Neural cell (in vitro differentiated cells): ENCODE measurements around the gene VPS26C. TPM values are rescaled to one million over a fixed set of nuclear protein-coding genes. Genes with fewer than 3 reads are reported as not detected.

Experiments
- H2AFZ ChIP-seq: fragments of 200-600, 300-800 bp; sonication (generic), shearing (Covaris generic); 2 replicates; pipeline ENCODE4 v1.6.0; 2014; ENCODE audit warnings: low read depth, mild to moderate bottlenecking, antibody characterized with exemption, low read length, moderate library complexity
- H3F3A ChIP-seq: fragments of 200-600 bp; shearing (Covaris generic); 2 replicates; pipeline ENCODE4 v1.6.1; 2016; ENCODE audit warnings: mild to moderate bottlenecking, moderate library complexity, mixed read lengths, antibody characterized with exemption, low read length; ENCODE audit not compliant: insufficient read depth, poor library complexity, severe bottlenecking
- H3K27ac ChIP-seq: fragments of 200-600, 300-800 bp; sonication (generic), shearing (Covaris generic); 2 replicates; pipeline ENCODE4 v1.5.1; 2014; ENCODE audit warnings: mild to moderate bottlenecking, low read length, moderate library complexity
- H3K27me3 ChIP-seq: fragments of 300-800, 200-600 bp; sonication (generic), shearing (Covaris generic); 2 replicates; pipeline ENCODE4 v1.6.0; 2014; ENCODE audit warnings: mild to moderate bottlenecking, low read depth, low read length, moderate library complexity; ENCODE audit not compliant: insufficient read depth
- H3K36me3 ChIP-seq: fragments of 300-800, 200-600 bp; sonication (generic), shearing (Covaris generic); 2 replicates; pipeline ENCODE4 v1.5.1; 2014; ENCODE audit warnings: mild to moderate bottlenecking, antibody characterized with exemption, low read length, moderate library complexity; ENCODE audit not compliant: insufficient read depth
- H3K4me2 ChIP-seq: fragments of 300-800, 200-600 bp; sonication (generic), shearing (Covaris generic); 2 replicates; pipeline ENCODE4 v1.6.0; 2014; ENCODE audit warnings: mild to moderate bottlenecking, low read length
- H3K4me3 ChIP-seq: fragments of 300-800, 200-600 bp; sonication (generic), shearing (Covaris generic); 2 replicates; pipeline ENCODE4 v1.5.1; 2014; ENCODE audit warnings: mild to moderate bottlenecking, low read length, moderate library complexity
- H3K79me2 ChIP-seq: fragments of 200-600 bp; shearing (Covaris generic); replicated peaks from 2 replicates; pipeline ENCODE4 v1.6.0; 2014; ENCODE audit warnings: mild to moderate bottlenecking, low read length, moderate library complexity; ENCODE audit not compliant: insufficient read depth
- H3K9ac ChIP-seq: fragments of 300-800, 200-600 bp; sonication (generic), shearing (Covaris generic); 2 replicates; pipeline ENCODE4 v1.6.1; 2016; ENCODE audit warnings: mild to moderate bottlenecking, low read length, mixed read lengths
- H3K9me2 ChIP-seq: fragments of 200-600 bp; shearing (Covaris generic); 2 replicates; pipeline ENCODE4 v1.6.1; 2016; ENCODE audit warnings: mild to moderate bottlenecking, low read length, mixed read lengths; ENCODE audit not compliant: insufficient read depth
- H3K9me3 ChIP-seq: fragments of 200-600, 300-800 bp; sonication (generic), shearing (Covaris generic); 2 replicates; pipeline ENCODE4 v1.6.1; 2016; ENCODE audit warnings: mild to moderate bottlenecking, mixed run types, low read length, moderate library complexity, mixed read lengths
- H4K20me1 ChIP-seq: fragments of 200-600 bp; shearing (Covaris generic); 2 replicates; pipeline ENCODE4 v1.6.1; 2016; ENCODE audit warnings: mild to moderate bottlenecking, mixed run types; ENCODE audit not compliant: insufficient read depth
- CTCF ChIP-seq: fragments of 450-650 bp; IDR thresholded peaks from 2 replicates; pipeline ENCODE4 v1.5.1; 2014; ENCODE audit warnings: antibody characterized with exemption, mild to moderate bottlenecking, moderate library complexity; ENCODE audit not compliant: poor library complexity, severe bottlenecking
- EP300 ChIP-seq: fragments of 450-650 bp; conservative IDR thresholded peaks from 2 replicates; pipeline ENCODE4 v1.6.1; 2014; ENCODE audit warnings: antibody characterized with exemption, mild to moderate bottlenecking, moderate library complexity; ENCODE audit not compliant: poor library complexity, severe bottlenecking
- EZH2 ChIP-seq: fragments of 200-600, 300-800 bp; shearing (Covaris generic), sonication (generic); IDR thresholded peaks from 2 replicates; pipeline ENCODE4 v1.6.1; 2014; ENCODE audit warnings: antibody characterized with exemption, low read length, borderline replicate concordance, mild to moderate bottlenecking; ENCODE audit not compliant: insufficient read depth, poor library complexity, severe bottlenecking
- MXI1 ChIP-seq: fragments of 450-650 bp; conservative IDR thresholded peaks from 2 replicates; pipeline ENCODE4 v1.6.1; 2014; ENCODE audit warnings: antibody characterized with exemption, mild to moderate bottlenecking; ENCODE audit not compliant: poor library complexity, severe bottlenecking
- POLR2AphosphoS5 ChIP-seq: IDR thresholded peaks from 2 replicates; pipeline ENCODE4 v1.6.1; 2012
- RAD21 ChIP-seq: fragments of 450-650 bp; conservative IDR thresholded peaks from 2 replicates; pipeline ENCODE4 v1.6.1; 2014; ENCODE audit warnings: antibody characterized with exemption, mild to moderate bottlenecking, moderate library complexity
- SMC3 ChIP-seq: fragments of 450-650 bp; conservative IDR thresholded peaks from 2 replicates; pipeline ENCODE4 v1.6.1; 2014; ENCODE audit warnings: antibody characterized with exemption, mild to moderate bottlenecking, moderate library complexity; ENCODE audit not compliant: poor library complexity
- TAF1 ChIP-seq: IDR thresholded peaks from 2 replicates; pipeline ENCODE4 v1.6.1; 2012; ENCODE audit warnings: low read depth
- polyA plus RNA-seq: library from polyadenylated mRNA; depleted of rRNA; stranded (reverse); fragments of >200 nt; gene quantifications from 2 replicates; pipeline ENCODE4 v1.2.3, GENCODE V29; 2014
- TF ChIP-seq, protein P1 (sequence below): IDR thresholded peaks from 2 replicates; pipeline ENCODE4 v1.6.1; 2012; ENCODE audit warnings: borderline replicate concordance

Gene VPS26C
- polyA plus RNA-seq, 1 donor from 2014 or later: 55.5 TPM

- H3K27ac ChIP-seq: no peak overlapping the region
- no peak overlapping the region for H2AFZ ChIP-seq
- peaks cover 5% of the 10 kb centered on the region for H3K79me2 ChIP-seq
- no peaks in the 10 kb centered on the region for H3K9me3 ChIP-seq
- TF ChIP-seq EP300: no peak
- no peak for TF ChIP-seq RAD21
- TF ChIP-seq, protein P1, sequence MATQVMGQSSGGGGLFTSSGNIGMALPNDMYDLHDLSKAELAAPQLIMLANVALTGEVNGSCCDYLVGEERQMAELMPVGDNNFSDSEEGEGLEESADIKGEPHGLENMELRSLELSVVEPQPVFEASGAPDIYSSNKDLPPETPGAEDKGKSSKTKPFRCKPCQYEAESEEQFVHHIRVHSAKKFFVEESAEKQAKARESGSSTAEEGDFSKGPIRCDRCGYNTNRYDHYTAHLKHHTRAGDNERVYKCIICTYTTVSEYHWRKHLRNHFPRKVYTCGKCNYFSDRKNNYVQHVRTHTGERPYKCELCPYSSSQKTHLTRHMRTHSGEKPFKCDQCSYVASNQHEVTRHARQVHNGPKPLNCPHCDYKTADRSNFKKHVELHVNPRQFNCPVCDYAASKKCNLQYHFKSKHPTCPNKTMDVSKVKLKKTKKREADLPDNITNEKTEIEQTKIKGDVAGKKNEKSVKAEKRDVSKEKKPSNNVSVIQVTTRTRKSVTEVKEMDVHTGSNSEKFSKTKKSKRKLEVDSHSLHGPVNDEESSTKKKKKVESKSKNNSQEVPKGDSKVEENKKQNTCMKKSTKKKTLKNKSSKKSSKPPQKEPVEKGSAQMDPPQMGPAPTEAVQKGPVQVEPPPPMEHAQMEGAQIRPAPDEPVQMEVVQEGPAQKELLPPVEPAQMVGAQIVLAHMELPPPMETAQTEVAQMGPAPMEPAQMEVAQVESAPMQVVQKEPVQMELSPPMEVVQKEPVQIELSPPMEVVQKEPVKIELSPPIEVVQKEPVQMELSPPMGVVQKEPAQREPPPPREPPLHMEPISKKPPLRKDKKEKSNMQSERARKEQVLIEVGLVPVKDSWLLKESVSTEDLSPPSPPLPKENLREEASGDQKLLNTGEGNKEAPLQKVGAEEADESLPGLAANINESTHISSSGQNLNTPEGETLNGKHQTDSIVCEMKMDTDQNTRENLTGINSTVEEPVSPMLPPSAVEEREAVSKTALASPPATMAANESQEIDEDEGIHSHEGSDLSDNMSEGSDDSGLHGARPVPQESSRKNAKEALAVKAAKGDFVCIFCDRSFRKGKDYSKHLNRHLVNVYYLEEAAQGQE: no peak
- TF ChIP-seq TAF1: no peak
- no peak for TF ChIP-seq MXI1
- no peak for TF ChIP-seq SMC3
- no peak for TF ChIP-seq POLR2AphosphoS5
- TF ChIP-seq CTCF: no peak
- no peak for TF ChIP-seq EZH2
- no peak overlapping the region for H3K9ac ChIP-seq
- H3K9me2 ChIP-seq: no peaks in the 10 kb centered on the region
- H3K4me2 ChIP-seq: no peak overlapping the region
- H3K36me3 ChIP-seq: peaks cover 26% of the 10 kb centered on the region
- H3K4me3 ChIP-seq: no peak overlapping the region
- H4K20me1 ChIP-seq: no peaks in the 10 kb centered on the region
- H3F3A ChIP-seq: no peaks in the 10 kb centered on the region
- no peaks in the 10 kb centered on the region for H3K27me3 ChIP-seq
Measured at GRCh38 chr21:37184784-37185593, 82.1 kb downstream of the VPS26C start.

DNA sequence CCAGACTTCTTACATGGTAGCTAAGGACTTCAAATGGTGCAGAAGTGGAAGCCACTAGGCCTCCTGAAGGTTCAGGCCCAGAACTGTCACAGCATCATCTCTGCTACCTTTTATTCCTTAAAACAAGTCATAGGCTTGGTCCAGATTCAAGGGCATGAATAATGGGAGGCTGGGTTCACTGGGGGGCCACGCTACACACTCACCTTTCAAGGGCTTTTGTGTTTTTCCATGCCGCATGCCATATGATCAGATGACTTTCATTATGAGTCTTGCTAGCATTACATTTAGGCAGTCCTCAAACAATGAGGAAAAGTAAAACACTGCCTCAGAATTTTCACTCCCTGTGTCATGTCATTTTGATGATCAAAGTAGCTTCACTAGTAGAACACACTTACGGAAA lies 83.4 kb downstream of the VPS26C start:
- Histone ChIP-seq H3K36me3 (peaks cover 31% of the 10 kb centered on the region), H3K27ac (no peak overlapping the region), H3K27me3 (no peaks in the 10 kb centered on the region), H3K9me3 (no peaks in the 10 kb centered on the region), H3K4me3 (no peak overlapping the region), H3K9me2 (no peaks in the 10 kb centered on the region), H4K20me1 (no peaks in the 10 kb centered on the region), H3F3A (no peaks in the 10 kb centered on the region), H3K79me2 (peaks cover 13% of the 10 kb centered on the region), H2AFZ (no peak overlapping the region), H3K9ac (no peak overlapping the region), H3K4me2 (no peak overlapping the region)
- TF ChIP-seq, protein P1: no peak
- TF ChIP-seq POLR2AphosphoS5 (no peak), CTCF (no peak), EZH2 (no peak), RAD21 (no peak), EP300 (no peak), SMC3 (no peak), MXI1 (no peak), TAF1 (no peak)
